Measurements from ENCODE around the gene PGM3.

- TF ChIP-seq EZH2 (IDR thresholded peaks at IDR 0.05; ENCODE audit: borderline replicate concordance, low read depth, low read length, poor library complexity, severe bottlenecking) (no peak), CTCF (conservative IDR thresholded peaks at IDR 0.05; ENCODE audit: low read depth, low read length) (no peak)
These were observed 66.8 kb downstream of the PGM3 start for GRCh38 chr6:83126223-83126622.

Measured in A673 (cell line).